Endothelial cell of umbilical vein (primary cell): Measurements from ENCODE around the gene AFAP1L2. TPM values are rescaled to one million over a fixed set of nuclear protein-coding genes. Genes with fewer than 3 reads are reported as not detected.

Experiments
- BruUV-seq: library from RNA; stranded (reverse); fragments of 400-500 nt; replicated peaks from 2 replicates; lab custom pipeline; 2021; lab: Mats Ljungman, UMichigan
- CTCF ChIA-PET: fragments of 300-600, 350-600 bp; sonication (Branson Sonifier 250); formaldehyde crosslinking; loops from one replicate; lab custom pipeline; 2021; ENCODE audit warnings: antibody characterized with exemption, inconsistent platforms; lab: Charles Lee
- POLR2A ChIA-PET: fragments of 300-600, 350-600 bp; sonication (Branson Sonifier 250); formaldehyde crosslinking; loops from one replicate; lab custom pipeline; 2021; ENCODE audit warnings: antibody characterized with exemption, inconsistent platforms; lab: Charles Lee
- DNase-seq: peaks from one replicate; pipeline ENCODE4 v3.0.0-alpha.2; 2011; ENCODE audit warnings: low read depth, low spot score
- FAIRE-seq: peaks from 2 replicates; lab custom pipeline; 2011; peaks lifted over from hg19 to GRCh38; lab: Jason Lieb, UNC
- H2AFZ ChIP-seq: 2 replicates; pipeline ENCODE4 v1.6.0; 2012; ENCODE audit warnings: low read depth, low read length, control low read depth, inconsistent platforms
- H3K27ac ChIP-seq: 2 replicates; pipeline ENCODE4 v1.5.1; 2011; ENCODE audit warnings: low read depth, mild to moderate bottlenecking, control low read depth, low read length, moderate library complexity; ENCODE audit not compliant: insufficient read depth
- H3K27me3 ChIP-seq, 2 experiments: 2 replicates each; pipeline versions ENCODE4 v1.6.0 to v1.6.1; 2011; ENCODE audit warnings: low read length in 2 of 2, mixed read lengths in 1 of 2; ENCODE audit not compliant: control insufficient read depth in 2 of 2, insufficient read depth in 2 of 2
- H3K36me3 ChIP-seq, 2 experiments: 2 replicates in 1 of 2; 3 replicates in 1 of 2; pipeline ENCODE4 v1.5.1; 2011; ENCODE audit warnings: low read length in 2 of 2, mild to moderate bottlenecking in 1 of 2, moderate library complexity in 1 of 2; ENCODE audit not compliant: control insufficient read depth in 2 of 2, insufficient read depth in 2 of 2; ENCODE audit errors: extremely low read depth in 1 of 2
- H3K4me1 ChIP-seq: 3 replicates; pipeline ENCODE4 v1.5.1; 2011; ENCODE audit warnings: mild to moderate bottlenecking, low read length; ENCODE audit not compliant: control insufficient read depth, insufficient read depth; ENCODE audit errors: extremely low read depth
- H3K4me2 ChIP-seq: 2 replicates; pipeline ENCODE4 v1.6.1; 2011; ENCODE audit warnings: low read length, control low read depth, mixed read lengths; ENCODE audit not compliant: insufficient read depth
- H3K4me3 ChIP-seq, 3 experiments: fragments of 200-600 bp in 1 of 3; sonication (generic), shearing (Covaris generic) in 1 of 3; replicated peaks in 1 of 3; 2 replicates each; pipeline ENCODE4 v1.5.1; 2011 to 2016; ENCODE audit warnings: control low read depth in 3 of 3, low read length in 3 of 3, mild to moderate bottlenecking in 2 of 3, inconsistent platforms in 1 of 3, low read depth in 1 of 3, moderate library complexity in 1 of 3; ENCODE audit not compliant: insufficient read depth in 1 of 3
- H3K79me2 ChIP-seq: 2 replicates; pipeline ENCODE4 v1.6.0; 2012; ENCODE audit warnings: low read length, inconsistent platforms; ENCODE audit not compliant: control insufficient read depth, insufficient read depth
- H3K9ac ChIP-seq: replicated peaks from 2 replicates; pipeline ENCODE3; 2011; ENCODE audit warnings: low read length, control low read depth; ENCODE audit not compliant: insufficient read depth; ENCODE audit errors: extremely low read depth
- H3K9me1 ChIP-seq: replicated peaks from 3 replicates; pipeline ENCODE4 v1.6.0; 2011; ENCODE audit warnings: mild to moderate bottlenecking, low read length; ENCODE audit not compliant: control insufficient read depth, insufficient read depth; ENCODE audit errors: extremely low read depth
- H3K9me3 ChIP-seq: replicated peaks from 2 replicates; pipeline ENCODE4 v1.5.1; 2012; ENCODE audit warnings: low read length, inconsistent platforms; ENCODE audit not compliant: control insufficient read depth, insufficient read depth
- H4K20me1 ChIP-seq: replicated peaks from 2 replicates; pipeline ENCODE3; 2011; ENCODE audit warnings: mild to moderate bottlenecking, low read length; ENCODE audit not compliant: control insufficient read depth, insufficient read depth; ENCODE audit errors: extremely low read depth
- EZH2 ChIP-seq: IDR thresholded peaks from 2 replicates; pipeline ENCODE4 v1.6.1; 2012; ENCODE audit warnings: borderline replicate concordance, low read depth, mild to moderate bottlenecking, moderate library complexity, low read length, inconsistent platforms; ENCODE audit not compliant: severe bottlenecking
- FOS ChIP-seq: IDR thresholded peaks from 2 replicates; pipeline ENCODE4 v1.6.1; 2011; ENCODE audit warnings: mild to moderate bottlenecking, low read length, moderate library complexity, borderline replicate concordance; ENCODE audit not compliant: insufficient read depth
- JUN ChIP-seq: IDR thresholded peaks from 2 replicates; pipeline ENCODE4 v1.6.1; 2011; ENCODE audit warnings: borderline replicate concordance, low read depth; ENCODE audit not compliant: insufficient read length, insufficient read depth
- MAX ChIP-seq: IDR thresholded peaks from 2 replicates; pipeline ENCODE4 v1.6.1; 2011; ENCODE audit not compliant: insufficient read depth, insufficient read length
- MYC ChIP-seq: IDR thresholded peaks from one replicate; pipeline ENCODE4 v1.6.1; 2011; ENCODE audit warnings: mild to moderate bottlenecking, low read depth, low read length
- dilution Hi-C: fragments of 300-500 bp; cut with MboI; formaldehyde crosslinking; loops from one replicate; pipeline ENCODE4 v1.15.0; 2019; ENCODE audit warnings: low sequenced_read_pairs; ENCODE audit not compliant: extremely low pct_ligation_motif_present
- intact Hi-C: fragments of 100-400 bp; cut with micrococcal nuclease; formaldehyde crosslinking; loops from one replicate; pipeline ENCODE4 v1.10.0; 2022
- polyA plus RNA-seq, 4 experiments: library from polyadenylated mRNA; depleted of rRNA in 3 of 4; stranded (reverse) in 3 of 4; unstranded in 1 of 4; fragments of >200 nt; gene quantifications; 2 replicates each; pipeline versions ENCODE4 v1.2.1 to v1.2.3, GENCODE V29; 2011 to 2012; ENCODE audit warnings: missing spikeins in 1 of 4
- total RNA-seq: library from RNA; stranded (reverse); gene quantifications from 2 replicates; pipeline ENCODE4 v1.2.3, GENCODE V29; 2021
- TF ChIP-seq, protein P1 (sequence below), 2 donors: IDR thresholded peaks; 1 replicate in 1 of 2; 2 replicates in 1 of 2; pipeline ENCODE4 v1.5.1; 2011; ENCODE audit warnings: low read length in 2 of 2, mild to moderate bottlenecking in 2 of 2, moderate library complexity in 2 of 2, control low read depth in 1 of 2, inconsistent platforms in 1 of 2, low read depth in 1 of 2; ENCODE audit not compliant: insufficient read depth in 1 of 2; ENCODE audit errors: extremely low read depth in 1 of 2

AFAP1L2 gene
- total and polyA plus RNA-seq, 2 donors (not counting 3 experiments of a cell fraction or from before 2014, with no cell fraction given), result 0.90 to 4.1 TPM

DNA sequence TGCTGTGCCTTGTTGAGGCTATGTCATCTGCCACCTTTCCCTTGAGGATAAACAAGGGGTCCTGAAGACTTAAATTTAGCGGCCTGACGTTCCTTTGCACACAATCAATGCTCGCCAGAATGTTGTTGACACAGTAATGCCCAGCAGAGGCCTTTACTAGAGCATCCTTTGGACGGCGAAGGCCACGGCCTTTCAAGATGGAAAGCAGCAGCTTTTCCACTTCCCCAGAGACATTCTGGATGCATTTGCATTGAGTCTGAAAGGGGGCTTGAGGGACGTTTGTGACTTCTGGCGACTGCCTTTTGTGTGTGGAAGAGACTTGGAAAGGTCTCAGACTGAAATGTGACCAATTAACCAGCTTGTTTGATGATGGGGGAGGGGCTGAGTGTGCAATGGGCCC lies 112.8 kb downstream of the AFAP1L2 start:
- H3K9me3 ChIP-seq, result no peaks in the 10 kb centered on the region
- no peak overlapping the region for H2AFZ ChIP-seq
- no peaks in the 10 kb centered on the region for H3K9me1 ChIP-seq
- no peaks in the 10 kb centered on the region for H4K20me1 ChIP-seq
- CTCF ChIA-PET, result no interaction called here
- BruUV-seq, result no TSS peak
- H3K27ac ChIP-seq, result no peak overlapping the region
- dilution Hi-C loops (no loop called here), intact Hi-C loops (no loop called here)
- H3K79me2 ChIP-seq, result no peaks in the 10 kb centered on the region
- peaks cover 0 to 3% of the 10 kb centered on the region in 2 experiments for H3K27me3 ChIP-seq
- no peak overlapping the region for H3K9ac ChIP-seq
- DNase-seq (no peak), FAIRE-seq (no peak)
- no peaks in the 10 kb centered on the region for H3K36me3 ChIP-seq
- POLR2A ChIA-PET, result no interaction called here
- H3K4me3 ChIP-seq, result no peak overlapping the region
- H3K4me2 ChIP-seq, result no peak overlapping the region
- TF ChIP-seq, protein P1, sequence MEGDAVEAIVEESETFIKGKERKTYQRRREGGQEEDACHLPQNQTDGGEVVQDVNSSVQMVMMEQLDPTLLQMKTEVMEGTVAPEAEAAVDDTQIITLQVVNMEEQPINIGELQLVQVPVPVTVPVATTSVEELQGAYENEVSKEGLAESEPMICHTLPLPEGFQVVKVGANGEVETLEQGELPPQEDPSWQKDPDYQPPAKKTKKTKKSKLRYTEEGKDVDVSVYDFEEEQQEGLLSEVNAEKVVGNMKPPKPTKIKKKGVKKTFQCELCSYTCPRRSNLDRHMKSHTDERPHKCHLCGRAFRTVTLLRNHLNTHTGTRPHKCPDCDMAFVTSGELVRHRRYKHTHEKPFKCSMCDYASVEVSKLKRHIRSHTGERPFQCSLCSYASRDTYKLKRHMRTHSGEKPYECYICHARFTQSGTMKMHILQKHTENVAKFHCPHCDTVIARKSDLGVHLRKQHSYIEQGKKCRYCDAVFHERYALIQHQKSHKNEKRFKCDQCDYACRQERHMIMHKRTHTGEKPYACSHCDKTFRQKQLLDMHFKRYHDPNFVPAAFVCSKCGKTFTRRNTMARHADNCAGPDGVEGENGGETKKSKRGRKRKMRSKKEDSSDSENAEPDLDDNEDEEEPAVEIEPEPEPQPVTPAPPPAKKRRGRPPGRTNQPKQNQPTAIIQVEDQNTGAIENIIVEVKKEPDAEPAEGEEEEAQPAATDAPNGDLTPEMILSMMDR (IDR thresholded peaks at IDR 0.05; ENCODE audit: extremely low read depth in 1 of 2, insufficient read depth in 1 of 2, low read depth in 1 of 2, low read length in 2 of 2), result no peak
- TF ChIP-seq MYC (no peak), EZH2 (no peak), MAX (no peak), JUN (no peak), FOS (no peak)
- H3K4me1 ChIP-seq, result no peaks in the 10 kb centered on the region
